Heart right ventricle (tissue), 16 donors: ENCODE measurements around the gene ZNF716. TPM values are rescaled to one million over a fixed set of nuclear protein-coding genes. Genes with fewer than 3 reads are reported as not detected.
"Not testable (repeated sequence)": the region's sequence is repeated elsewhere in the genome, so short reads cannot be mapped to it uniquely, and the experiment has no call there.

ENCODE experiments used
- ATAC-seq, 8 donors: fragments of 200-7000 bp; cut with Tn5 transposase; one replicate each; pipeline ENCODE4 v1.9.1; 2020; ENCODE audit warnings: mild to moderate bottlenecking in 8 of 8, moderate library complexity in 8 of 8, moderate number of reproducible peaks in 1 of 8
- DNase-seq, 2 donors: peaks; one replicate each; pipeline ENCODE4 v3.0.0-alpha.2; 2020
- H3K27ac ChIP-seq, 10 donors: fragments of 200-600 bp; sonication (generic) in 2 of 10; one replicate each; pipeline versions ENCODE4 v1.5.0 to v1.8.0; 2020 to 2022; ENCODE audit warnings: mild to moderate bottlenecking in 3 of 10
- H3K27me3 ChIP-seq, 7 donors: fragments of 200-600 bp; one replicate each; pipeline ENCODE4 v1.8.0; 2021 to 2022; ENCODE audit warnings: mild to moderate bottlenecking in 2 of 7
- H3K36me3 ChIP-seq, 9 donors: fragments of 200-600 bp; sonication (generic) in 1 of 9; one replicate each; pipeline versions ENCODE4 v1.5.0 to v1.8.0; 2020 to 2022; ENCODE audit warnings: mild to moderate bottlenecking in 2 of 9
- H3K4me1 ChIP-seq, 9 donors: fragments of 200-600 bp; sonication (generic) in 1 of 9; one replicate each; pipeline versions ENCODE4 v1.5.0 to v1.8.0; 2020 to 2022; ENCODE audit warnings: mild to moderate bottlenecking in 4 of 9
- H3K4me3 ChIP-seq, 10 donors: fragments of 200-600 bp; sonication (generic) in 2 of 10; one replicate each; pipeline versions ENCODE4 v1.5.0 to v1.8.0; 2020 to 2022; ENCODE audit warnings: mild to moderate bottlenecking in 7 of 10, moderate library complexity in 2 of 10
- H3K9me3 ChIP-seq, 11 donors: fragments of 200-600 bp in 10 of 11; sonication (generic) in 2 of 11; one replicate each; pipeline versions ENCODE4 v1.5.0 to v1.8.0; 2013 to 2022; ENCODE audit warnings: mild to moderate bottlenecking in 2 of 11, control low read depth in 1 of 11, moderate library complexity in 1 of 11
- WGBS, 2 donors: extraction: QIAGEN DNeasy Blood & Tissue Kit; methylation state at CpG; one replicate each; pipeline ENCODE4 v1.1.7; 2013; ENCODE audit warnings: inconsistent platforms in 1 of 2; 5-methylcytosine and 5-hydroxymethylcytosine counted together
- intact Hi-C, 10 donors: fragments of 100-400 bp; cut with DNase I; formaldehyde crosslinking; loops; one replicate each; pipeline versions ENCODE4 v1.11.1 to v1.14.2; 2022
- microRNA-seq, 2 donors: library from miRNA; unstranded; fragments of <30 nt; microRNA quantifications; one replicate each; pipeline ENCODE4 v1.2.0, GENCODE V29; 2021
- polyA plus RNA-seq, 2 donors: library from polyadenylated mRNA; stranded (reverse); fragments of 200-250 nt; gene quantifications; one replicate each; pipeline ENCODE4 v1.2.3, GENCODE V29; 2013
- total RNA-seq, 10 donors: library from RNA; stranded (reverse); fragmentation: NEBNext Ultra II Directional in 3 of 10; extraction: Animal tissue kit (Norgen Biotek cat#: 25700) in 3 of 10; gene quantifications; one replicate each; pipeline versions ENCODE4 v1.2.1 to v1.2.4, GENCODE V29; 2021 to 2023
- TF ChIP-seq, protein P1 (sequence below), 9 donors: fragments of 200-600 bp; sonication (generic) in 2 of 9; IDR thresholded peaks; one replicate each; pipeline versions ENCODE4 v1.5.0 to v1.8.0; 2021 to 2022; ENCODE audit warnings: antibody characterized with exemption in 9 of 9, mild to moderate bottlenecking in 5 of 9, moderate library complexity in 1 of 9
- donor health status: Arrhythmogenic right ventricular cardiomyopathy.
- donor health status: ischemic (EF 13 %, LVEDD 7.1; RV severe dilation, severe dysfunction).
- donor health status: healthy with polysubstance abuse.
- donor health status: DM: no; HTN: yes; CAD: no.
- donor health status: DM: no; HTN: no; CAD: no.
- donor health status: ischemic (EF 25% LVEDD 6.9; RV normal size, moderate dysfunction).
- donor health status: ischemic (EF 25% LVEDD 5.7; RV mildly dilated, moderate dysfunction).
- donor health status: healthy.
- donor health status: DM: yes; HTN: yes; CAD: no.
- donor health status: Ischemic cardiomyopathy.
- donor health status: ischemic (EF 35%, LVEDD 5.7; RV mildly dilated, moderate dysfunction).
- donor health status: nonischemic (EF 11% LVEDD 7.7; RV severe dilation, severe dysfunction).
- donor health status: DM: yes; HTN: yes; CAD: no.
- donor health status: PGD.
- donor health status: ischemic (EF 29% LVEDD 5.4; RV normal size, mild dysfunction).
- donor health status: nonischemic (EF 23%, LVEDD 6.1; RV moderate dilation, normal function).

Gene ZNF716
- total and polyA plus RNA-seq, 12 donors = not detected

DNA sequence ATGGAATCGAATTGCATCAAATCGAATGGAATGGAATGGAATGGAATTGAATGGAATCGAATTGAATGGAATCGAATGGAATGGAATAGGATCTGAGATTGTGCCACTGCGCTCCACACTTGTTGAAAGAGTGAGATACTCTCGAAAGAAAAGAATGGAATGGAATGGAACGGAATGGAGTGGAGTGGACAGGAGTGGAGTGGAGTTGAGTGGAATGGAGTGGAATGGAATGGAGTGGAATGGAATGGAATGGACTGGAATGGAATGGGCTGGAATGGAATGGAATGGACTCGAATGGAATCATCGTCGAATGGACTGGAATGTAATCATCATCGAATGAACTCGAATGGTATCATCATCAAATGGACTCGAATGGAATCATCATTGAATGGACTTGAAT, 38.0 kb downstream of the ZNF716 start:
- DNase-seq (no peak), ATAC-seq (no peak)
- TF ChIP-seq, protein P1, sequence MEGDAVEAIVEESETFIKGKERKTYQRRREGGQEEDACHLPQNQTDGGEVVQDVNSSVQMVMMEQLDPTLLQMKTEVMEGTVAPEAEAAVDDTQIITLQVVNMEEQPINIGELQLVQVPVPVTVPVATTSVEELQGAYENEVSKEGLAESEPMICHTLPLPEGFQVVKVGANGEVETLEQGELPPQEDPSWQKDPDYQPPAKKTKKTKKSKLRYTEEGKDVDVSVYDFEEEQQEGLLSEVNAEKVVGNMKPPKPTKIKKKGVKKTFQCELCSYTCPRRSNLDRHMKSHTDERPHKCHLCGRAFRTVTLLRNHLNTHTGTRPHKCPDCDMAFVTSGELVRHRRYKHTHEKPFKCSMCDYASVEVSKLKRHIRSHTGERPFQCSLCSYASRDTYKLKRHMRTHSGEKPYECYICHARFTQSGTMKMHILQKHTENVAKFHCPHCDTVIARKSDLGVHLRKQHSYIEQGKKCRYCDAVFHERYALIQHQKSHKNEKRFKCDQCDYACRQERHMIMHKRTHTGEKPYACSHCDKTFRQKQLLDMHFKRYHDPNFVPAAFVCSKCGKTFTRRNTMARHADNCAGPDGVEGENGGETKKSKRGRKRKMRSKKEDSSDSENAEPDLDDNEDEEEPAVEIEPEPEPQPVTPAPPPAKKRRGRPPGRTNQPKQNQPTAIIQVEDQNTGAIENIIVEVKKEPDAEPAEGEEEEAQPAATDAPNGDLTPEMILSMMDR (IDR thresholded peaks at IDR 0.05) = no peak
- Histone ChIP-seq H3K9me3 (peaks cover 0 to 99% (median 19%) of the 10 kb centered on the region in 11 donors), H3K27ac (no peak overlapping the region), H3K4me1 (no peaks in the 10 kb centered on the region), H3K27me3 (no peaks in the 10 kb centered on the region), H3K36me3 (no peaks in the 10 kb centered on the region), H3K4me3 (no peak overlapping the region)
- 76 to 82% methylated on average over 13 of the region's 13 CpGs for WGBS, 2 donors
- intact Hi-C loops = loop anchor here in 1 of 10 donors (10.0 kb wide), 1 partner anchor 183 kb away; no protein-coding TSS in a partner anchor

DNA sequence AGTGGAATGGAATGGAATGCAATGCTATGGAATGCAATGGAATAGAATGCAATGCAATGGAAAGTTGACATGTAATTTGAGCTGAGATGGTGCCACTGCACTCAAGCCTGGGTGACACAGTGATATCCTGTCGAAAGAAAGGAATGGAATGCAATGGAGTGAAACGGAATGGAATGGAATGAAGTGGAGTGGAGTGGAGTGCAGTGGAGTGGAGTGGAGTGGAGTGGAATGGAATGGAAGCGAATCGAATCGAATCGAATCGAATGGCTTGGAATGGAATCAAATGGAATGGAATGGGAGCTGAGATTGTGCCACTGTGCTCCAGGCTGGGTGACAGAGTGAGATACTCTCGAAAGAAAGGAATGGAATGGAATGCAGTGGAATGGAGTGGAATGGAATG, 45.1 kb downstream of the ZNF716 start:
- intact Hi-C loops, H3K4me1 ChIP-seq, H3K27me3 ChIP-seq, H3K4me3 ChIP-seq, H3K27ac ChIP-seq, DNase-seq, H3K36me3 ChIP-seq, ATAC-seq: not testable (repeated sequence)
- H3K9me3 ChIP-seq = peaks cover 0 to 97% (median 22%) of the 10 kb centered on the region in 11 donors
- 72 to 77% methylated on average over 8 of the region's 8 CpGs for WGBS, 2 donors

DNA sequence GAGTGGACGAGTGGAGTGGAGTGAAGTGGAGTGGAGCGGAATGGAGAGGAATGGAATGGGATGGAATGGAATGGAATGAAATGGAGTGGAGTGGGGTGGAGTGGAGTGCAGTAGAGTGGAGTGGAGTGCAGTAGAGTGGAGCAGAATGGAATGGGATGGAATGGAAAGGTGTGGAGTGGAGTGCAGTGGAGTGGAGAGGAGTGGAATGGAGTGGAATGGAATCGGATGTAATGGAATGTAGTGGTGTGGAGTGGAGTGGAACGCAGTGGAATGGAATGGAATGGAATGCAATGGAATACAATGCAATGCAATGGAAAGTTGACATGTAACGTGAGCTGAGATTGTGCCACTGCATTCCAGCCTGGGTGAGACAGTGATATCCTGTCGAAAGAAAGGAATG, 46.4 kb downstream of the ZNF716 start:
- no peaks in the 10 kb centered on the region for H3K4me1 ChIP-seq
- no peaks in the 10 kb centered on the region for H3K36me3 ChIP-seq
- WGBS, 2 donors = 52 to 57% methylated on average over 6 of the region's 6 CpGs
- H3K27me3 ChIP-seq = no peaks in the 10 kb centered on the region
- no peak overlapping the region for H3K4me3 ChIP-seq
- DNase-seq (no peak), ATAC-seq (no peak)
- H3K9me3 ChIP-seq = peaks cover 0 to 97% (median 22%) of the 10 kb centered on the region in 11 donors
- intact Hi-C loops = no loop called here
- TF ChIP-seq, protein P1 (IDR thresholded peaks at IDR 0.05) = no peak
- no peak overlapping the region for H3K27ac ChIP-seq

DNA sequence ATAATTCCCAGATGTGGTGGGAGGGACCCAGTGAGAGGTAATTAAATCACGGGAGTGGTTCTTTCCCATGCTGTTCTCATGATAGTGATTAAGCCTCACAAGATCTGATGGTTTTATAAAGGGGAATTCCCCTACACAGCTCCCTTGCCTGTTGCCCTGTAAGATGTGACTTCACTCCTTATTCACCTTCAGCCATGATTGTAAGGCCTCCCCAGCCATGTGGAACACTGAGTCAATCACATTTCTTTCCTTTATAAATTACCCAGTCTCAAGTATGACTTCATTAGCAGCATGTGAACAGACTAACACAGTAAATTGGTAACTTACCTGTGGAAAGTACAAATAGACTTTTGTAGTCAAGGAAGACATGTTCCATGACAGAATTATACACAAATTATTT, 55.2 kb downstream of the ZNF716 start:
- no peak for DNase-seq
- Histone ChIP-seq H3K27me3 (no peaks in the 10 kb centered on the region), H3K4me3 (no peak overlapping the region), H3K9me3 (peaks cover 0 to 93% (median 3%) of the 10 kb centered on the region in 11 donors), H3K36me3 (no peaks in the 10 kb centered on the region), H3K27ac (no peak overlapping the region), H3K4me1 (no peaks in the 10 kb centered on the region)
- ATAC-seq = no peak
- TF ChIP-seq, protein P1 (IDR thresholded peaks at IDR 0.05) = no peak
- intact Hi-C loops = no loop called here
- WGBS, 2 donors = 43 to 67% methylated on average over 1 of the region's 1 CpG

Small RNA genes lying within 50 kb of the gene (microRNA-seq; reads per million reads assigned to microRNA genes)
- gene MIR3147 = 0 reads per million in 2 donors
